Frontal cortex (tissue), 4 donors: Measurements from ENCODE around the gene PDGFD. TPM values are rescaled to one million over a fixed set of nuclear protein-coding genes. Genes with fewer than 3 reads are reported as not detected.

Source experiments
- DNase-seq, 2 donors: peaks; one replicate each; pipeline ENCODE4 v3.0.0; 2012; ENCODE audit warnings: low spot score in 2 of 2
- FAIRE-seq: peaks from 2 replicates; lab custom pipeline; 2012; peaks lifted over from hg19 to GRCh38; lab: Jason Lieb, UNC
- total RNA-seq: library from RNA; depleted of rRNA; stranded (reverse); fragments of >200 nt; gene quantifications from one replicate; pipeline ENCODE4 v1.2.3, GENCODE V29; 2014
- donor health status: control.
- donor health status: control.
- donor health status: control.

PDGFD gene
- total RNA-seq, 1 donor from 2014 or later = 7.3 TPM

- FAIRE-seq = no peak
- DNase-seq = no peak
These were observed 193.2 kb downstream of the PDGFD start for GRCh38 chr11:103970701-103971249.

- FAIRE-seq = no peak
- no peak for DNase-seq
These were observed 195.3 kb downstream of the PDGFD start for GRCh38 chr11:103968685-103969084.

- DNase-seq (no peak), FAIRE-seq (no peak)
These were observed 196.0 kb downstream of the PDGFD start for GRCh38 chr11:103967985-103968384.

- FAIRE-seq = no peak
These were observed 199.6 kb downstream of the PDGFD start for GRCh38 chr11:103964390-103964789.

DNA sequence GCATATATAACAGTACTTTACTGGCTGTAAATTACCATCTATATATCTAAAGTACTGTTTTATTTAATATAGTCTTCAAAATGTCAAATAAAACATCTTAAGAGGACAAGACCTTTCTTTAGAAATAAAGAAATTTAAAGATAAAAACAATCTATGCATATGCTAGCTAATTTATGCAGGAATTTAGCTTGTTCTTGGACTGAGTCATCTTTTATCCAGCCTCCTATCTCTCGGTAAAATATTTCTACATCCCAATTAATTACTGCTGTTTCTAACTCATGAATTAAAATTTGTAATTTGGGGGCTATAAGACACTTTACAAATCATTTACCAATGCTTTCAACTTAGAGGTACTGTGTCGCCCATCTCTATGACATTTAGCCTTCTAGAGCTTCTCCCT is 200.3 kb downstream of the PDGFD start:
- no peak for FAIRE-seq
- DNase-seq = no peak

More at GRCh38 chr11:103964390-103964789, 199.6 kb downstream of the PDGFD start:
- no peak for DNase-seq

- FAIRE-seq (no peak), DNase-seq (no peak)
These were observed 202.9 kb downstream of the PDGFD start for GRCh38 chr11:103961010-103961409.

DNA sequence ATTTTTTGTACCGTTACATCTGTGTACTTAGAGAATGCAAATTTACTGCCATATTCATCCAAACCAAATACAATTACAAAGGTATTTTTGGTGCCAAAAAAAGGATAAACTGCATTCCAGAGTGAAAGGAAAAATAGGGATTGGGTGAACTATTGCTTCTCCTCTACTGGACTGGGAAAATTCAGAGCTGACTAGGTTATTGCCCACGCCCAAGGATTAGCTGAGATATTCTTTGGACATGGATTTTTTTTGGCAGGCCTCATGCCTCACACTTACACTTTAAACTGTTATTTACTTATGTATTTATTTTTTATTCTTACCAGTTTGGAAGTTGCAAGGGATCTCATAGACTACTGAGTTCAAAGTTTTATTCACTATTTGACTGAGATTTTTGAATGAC is 203.8 kb downstream of the PDGFD start:
- DNase-seq = no peak
- FAIRE-seq = no peak

GRCh38 chr11:103959279-103959942 is 204.5 kb downstream of the PDGFD start:
- FAIRE-seq = no peak

GRCh38 chr11:103958475-103959215 is 205.3 kb downstream of the PDGFD start:
- FAIRE-seq = no peak

More at GRCh38 chr11:103959279-103959942, 204.5 kb downstream of the PDGFD start:
- DNase-seq = no peak

GRCh38 chr11:103953797-103954486 is 210.0 kb downstream of the PDGFD start:
- no peak for FAIRE-seq

More at GRCh38 chr11:103958475-103959215, 205.3 kb downstream of the PDGFD start:
- no peak for DNase-seq

DNA sequence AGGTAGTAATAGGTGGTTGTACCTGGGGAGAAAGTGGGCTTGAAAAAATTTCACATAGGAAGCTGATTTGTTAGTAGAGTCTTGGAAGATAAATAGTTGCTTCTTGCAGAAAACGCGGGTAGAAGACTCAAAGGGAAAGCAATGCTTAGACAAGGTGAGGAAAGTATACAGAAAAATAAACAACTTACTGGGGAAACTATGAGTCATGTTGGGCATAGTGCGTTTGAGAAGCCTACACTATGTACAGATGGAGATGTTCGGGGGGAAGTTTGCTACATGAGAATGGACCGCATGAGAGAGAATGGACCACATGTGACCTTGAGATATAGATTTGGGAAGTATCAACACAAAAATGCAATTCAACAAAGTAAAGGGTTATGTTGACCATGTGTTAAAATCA is 214.2 kb downstream of the PDGFD start:
- FAIRE-seq = no peak

More at GRCh38 chr11:103953797-103954486, 210.0 kb downstream of the PDGFD start:
- DNase-seq = no peak

GRCh38 chr11:103948187-103948763 is 215.7 kb downstream of the PDGFD start:
- FAIRE-seq = no peak
- DNase-seq = no peak

More for the DNA sequence above, 214.2 kb downstream of the PDGFD start:
- no peak for DNase-seq

GRCh38 chr11:103947546-103947919 is 216.4 kb downstream of the PDGFD start:
- FAIRE-seq (no peak), DNase-seq (no peak)

DNA sequence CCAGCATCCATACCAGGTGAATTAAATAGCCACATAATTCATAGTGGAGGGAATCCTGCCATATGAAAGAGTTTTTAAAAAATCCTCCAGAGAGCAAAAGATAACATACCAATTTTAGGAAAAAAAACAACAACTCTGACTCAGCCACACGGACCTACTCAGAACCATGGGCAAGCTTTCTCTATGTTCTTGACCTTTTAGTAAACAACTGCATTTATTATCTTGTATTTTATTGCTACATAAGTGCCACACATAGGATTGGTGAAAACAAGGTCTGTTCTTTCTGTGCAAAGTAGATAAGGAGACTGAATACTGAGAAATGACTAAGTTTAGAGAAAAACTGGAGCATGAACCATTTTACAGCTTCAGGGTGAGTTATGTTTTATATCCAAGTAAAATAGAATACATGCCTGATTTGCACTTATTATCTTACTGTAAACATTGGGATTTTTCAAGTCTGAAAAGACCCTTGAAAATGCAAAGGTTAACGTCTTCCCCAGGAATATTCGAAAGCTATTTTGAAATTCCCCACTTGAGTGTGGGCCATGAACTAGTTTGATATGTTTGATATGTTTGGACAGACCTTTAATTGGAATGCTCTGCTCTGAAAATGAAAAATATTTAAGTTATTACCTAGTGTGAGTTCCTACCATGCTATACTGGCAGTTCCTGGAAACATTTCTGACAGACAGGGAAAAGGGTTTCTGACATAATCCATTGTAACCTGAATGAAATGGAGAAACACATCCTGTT is 217.0 kb downstream of the PDGFD start:
- DNase-seq (no peak), FAIRE-seq (no peak)

DNA sequence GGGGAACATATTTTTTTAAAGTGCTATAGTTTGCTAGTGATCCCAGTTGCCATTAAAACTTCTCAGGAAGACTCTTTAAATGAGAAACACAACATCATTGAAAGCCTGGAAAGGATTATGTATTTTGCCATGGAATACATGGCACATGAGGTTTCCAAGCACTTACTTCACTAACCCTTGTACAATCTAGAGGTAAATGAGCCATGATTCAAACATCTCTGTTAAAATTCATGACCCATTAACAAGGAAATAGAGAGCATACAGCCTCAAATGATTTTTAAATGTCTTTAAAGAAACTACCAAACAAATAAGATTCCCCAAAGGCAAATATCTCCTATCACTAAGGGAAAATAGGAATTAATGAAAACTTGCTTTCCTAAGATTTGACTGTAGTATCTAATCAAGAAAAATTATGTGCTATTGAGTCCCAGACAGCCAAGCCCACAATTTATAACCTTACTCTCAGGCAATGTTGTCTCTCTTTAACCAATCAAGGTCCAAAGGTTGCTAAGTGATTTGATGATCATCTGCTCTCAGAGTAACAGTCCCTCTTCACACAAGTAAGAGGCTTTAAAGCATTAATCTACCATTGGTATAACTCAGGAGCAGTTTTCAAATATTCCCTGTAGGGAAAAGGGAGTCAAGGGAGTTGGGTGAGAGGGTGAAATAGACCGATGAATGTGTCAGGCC is 219.6 kb downstream of the PDGFD start:
- FAIRE-seq = no peak
- no peak for DNase-seq

DNA sequence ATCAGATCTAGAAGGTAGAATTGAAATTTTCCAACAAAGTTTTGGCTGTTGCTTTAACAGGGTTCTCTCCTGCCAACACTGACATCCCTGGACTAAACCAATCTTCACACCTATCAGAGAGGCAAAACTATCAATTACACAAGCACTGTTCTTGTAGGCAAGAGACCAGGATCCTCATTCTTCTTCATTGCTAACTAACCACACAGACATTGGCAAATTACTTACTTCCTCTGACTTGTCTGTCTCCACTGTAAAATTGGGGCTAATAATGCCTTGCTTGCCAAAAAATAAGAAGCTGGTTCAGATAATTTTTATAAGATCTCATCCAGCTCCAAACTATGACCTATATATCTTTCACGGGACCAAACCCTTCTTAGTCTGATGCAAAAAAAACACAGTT is 221.3 kb downstream of the PDGFD start:
- DNase-seq (no peak), FAIRE-seq (no peak)

DNA sequence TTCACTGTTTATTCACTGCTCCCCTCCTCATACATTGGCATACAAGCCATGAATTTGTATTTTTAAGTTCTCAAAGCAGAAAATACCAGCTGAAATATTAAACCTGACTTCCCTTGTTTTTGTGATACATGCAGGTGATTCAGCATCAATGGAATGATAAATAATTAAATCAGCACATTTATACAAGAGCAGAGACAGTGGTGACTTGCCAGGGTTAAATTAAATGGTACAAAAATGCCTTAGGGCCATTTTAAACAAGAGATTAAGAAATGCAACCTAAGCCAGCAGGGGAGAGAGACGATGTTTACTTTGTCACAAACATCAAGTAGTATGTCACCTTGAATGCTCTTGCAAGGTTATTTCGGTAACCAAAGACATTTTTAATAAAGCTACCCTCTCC is 223.4 kb downstream of the PDGFD start:
- no peak for DNase-seq
- no peak for FAIRE-seq

GRCh38 chr11:103939694-103940093 is 224.3 kb downstream of the PDGFD start:
- DNase-seq = no peak
- FAIRE-seq = no peak

DNA sequence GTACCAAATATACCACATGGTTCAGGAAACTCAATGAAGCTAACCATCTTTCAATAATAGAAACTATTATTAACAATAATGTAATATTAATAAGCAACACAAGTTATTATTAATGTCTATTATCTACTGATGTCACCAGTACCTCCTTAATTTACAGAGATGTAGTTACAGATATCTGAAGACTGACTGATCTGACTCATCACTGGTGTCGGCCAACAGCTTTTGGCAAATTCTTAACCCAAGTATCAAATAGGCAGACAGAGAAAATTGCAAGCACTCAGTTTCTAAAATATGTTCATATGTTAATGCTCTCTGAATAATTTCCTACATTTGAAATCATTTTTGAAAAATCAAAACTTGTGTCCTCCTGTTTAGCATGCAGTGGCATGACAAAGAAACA is 227.9 kb downstream of the PDGFD start:
- no peak for FAIRE-seq
- no peak for DNase-seq
